Fibroblast of villous mesenchyme (primary cell): ENCODE data around the gene ARAP1. TPM values are rescaled to one million over a fixed set of nuclear protein-coding genes. Genes with fewer than 3 reads are reported as not detected.

Experiments
- DNase-seq: peaks from one replicate; pipeline ENCODE4 v3.0.0-alpha.2; 2010; ENCODE audit warnings: low read depth
- H3K4me3 ChIP-seq: 2 replicates; pipeline ENCODE4 v1.5.1; 2011; ENCODE audit warnings: low read depth, mild to moderate bottlenecking, low read length
- CTCF ChIP-seq: IDR thresholded peaks from 2 replicates; pipeline ENCODE4 v1.5.1; 2012; ENCODE audit warnings: low read depth, mild to moderate bottlenecking, low read length; ENCODE audit not compliant: insufficient read depth
- total RNA-seq: library from RNA; depleted of rRNA; stranded (reverse); fragments of >200 nt; gene quantifications from 2 replicates; pipeline ENCODE4 v1.2.3, GENCODE V29; 2012

ARAP1 gene
- total RNA-seq, 1 donor, result 73.0 TPM

GRCh38 chr11:72736452-72737069 lies 15.6 kb downstream of the ARAP1 start:
- no peak for TF ChIP-seq CTCF
- H3K4me3 ChIP-seq, result no peak overlapping the region
- peak; percentile 65 for DNase-seq

GRCh38 chr11:72735495-72736027 lies 16.6 kb downstream of the ARAP1 start:
- TF ChIP-seq CTCF, result no peak
- DNase-seq, result peak; percentile 96
- H3K4me3 ChIP-seq, result no peak overlapping the region

GRCh38 chr11:72732329-72732728 lies 19.9 kb downstream of the ARAP1 start:
- no peak for TF ChIP-seq CTCF
- H3K4me3 ChIP-seq, result no peak overlapping the region
- DNase-seq, result no peak

- DNase-seq, result no peak
- H3K4me3 ChIP-seq, result no peak overlapping the region
- TF ChIP-seq CTCF, result no peak
These were observed 21.5 kb downstream of the ARAP1 start for GRCh38 chr11:72730737-72731136.

- no peak for TF ChIP-seq CTCF
- no peak for DNase-seq
- no peak overlapping the region for H3K4me3 ChIP-seq
These were observed 22.0 kb downstream of the ARAP1 start for GRCh38 chr11:72730243-72730642.

GRCh38 chr11:72727521-72727920 lies 24.7 kb downstream of the ARAP1 start:
- DNase-seq, result no peak
- no peak for TF ChIP-seq CTCF

More at GRCh38 chr11:72727521-72727920, 24.7 kb downstream of the ARAP1 start:
- H3K4me3 ChIP-seq, result no peak overlapping the region
